PFSK-1 (cell line): ENCODE results near the gene WDR1.

Experiments
- POLR2AphosphoS5 ChIP-seq: IDR thresholded peaks from 2 replicates; pipeline ENCODE4 v1.6.1; 2012; ENCODE audit warnings: low read depth, mild to moderate bottlenecking, control low read depth, low read length, moderate library complexity
- SIN3A ChIP-seq: IDR thresholded peaks from 2 replicates; pipeline ENCODE4 v1.6.1; 2012; ENCODE audit warnings: mild to moderate bottlenecking, low read length, moderate library complexity, borderline replicate concordance; ENCODE audit not compliant: insufficient read depth
- TAF1 ChIP-seq: IDR thresholded peaks from 2 replicates; pipeline ENCODE4 v1.6.1; 2012; ENCODE audit warnings: low read length, control low read depth, borderline replicate concordance; ENCODE audit not compliant: insufficient read depth
- TF ChIP-seq, protein P1 (sequence below), 2 experiments: IDR thresholded peaks; 2 replicates each; pipeline versions ENCODE4 v1.6.1 to v1.8.0; 2011 to 2012; ENCODE audit warnings: low read depth in 2 of 2, low read length in 2 of 2, control low read depth in 1 of 2, inconsistent platforms in 1 of 2, mild to moderate bottlenecking in 1 of 2, moderate library complexity in 1 of 2; ENCODE audit not compliant: insufficient read depth in 1 of 2

DNA sequence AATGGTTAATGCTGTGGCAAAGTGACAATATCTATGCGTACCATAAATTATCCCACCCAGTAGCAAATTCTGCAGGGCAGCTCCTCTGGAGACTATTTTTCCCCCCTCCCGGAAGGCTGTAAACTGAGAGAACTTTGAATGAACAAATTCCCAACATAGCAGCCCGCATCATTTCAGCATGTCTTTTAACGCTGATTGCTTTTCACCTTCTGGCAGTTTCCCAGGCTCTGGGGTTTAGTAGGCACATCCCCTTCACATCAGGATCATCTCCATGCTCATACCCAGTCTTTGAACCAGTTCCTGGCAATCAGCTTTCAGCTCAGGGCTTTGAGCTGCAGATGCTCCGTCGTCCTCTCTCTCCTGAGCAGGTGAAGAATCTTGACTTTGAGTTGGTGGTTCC lies 26.6 kb upstream of the WDR1 start:
- TF ChIP-seq TAF1 (no peak), SIN3A (no peak), POLR2AphosphoS5 (no peak)
- TF ChIP-seq, protein P1, sequence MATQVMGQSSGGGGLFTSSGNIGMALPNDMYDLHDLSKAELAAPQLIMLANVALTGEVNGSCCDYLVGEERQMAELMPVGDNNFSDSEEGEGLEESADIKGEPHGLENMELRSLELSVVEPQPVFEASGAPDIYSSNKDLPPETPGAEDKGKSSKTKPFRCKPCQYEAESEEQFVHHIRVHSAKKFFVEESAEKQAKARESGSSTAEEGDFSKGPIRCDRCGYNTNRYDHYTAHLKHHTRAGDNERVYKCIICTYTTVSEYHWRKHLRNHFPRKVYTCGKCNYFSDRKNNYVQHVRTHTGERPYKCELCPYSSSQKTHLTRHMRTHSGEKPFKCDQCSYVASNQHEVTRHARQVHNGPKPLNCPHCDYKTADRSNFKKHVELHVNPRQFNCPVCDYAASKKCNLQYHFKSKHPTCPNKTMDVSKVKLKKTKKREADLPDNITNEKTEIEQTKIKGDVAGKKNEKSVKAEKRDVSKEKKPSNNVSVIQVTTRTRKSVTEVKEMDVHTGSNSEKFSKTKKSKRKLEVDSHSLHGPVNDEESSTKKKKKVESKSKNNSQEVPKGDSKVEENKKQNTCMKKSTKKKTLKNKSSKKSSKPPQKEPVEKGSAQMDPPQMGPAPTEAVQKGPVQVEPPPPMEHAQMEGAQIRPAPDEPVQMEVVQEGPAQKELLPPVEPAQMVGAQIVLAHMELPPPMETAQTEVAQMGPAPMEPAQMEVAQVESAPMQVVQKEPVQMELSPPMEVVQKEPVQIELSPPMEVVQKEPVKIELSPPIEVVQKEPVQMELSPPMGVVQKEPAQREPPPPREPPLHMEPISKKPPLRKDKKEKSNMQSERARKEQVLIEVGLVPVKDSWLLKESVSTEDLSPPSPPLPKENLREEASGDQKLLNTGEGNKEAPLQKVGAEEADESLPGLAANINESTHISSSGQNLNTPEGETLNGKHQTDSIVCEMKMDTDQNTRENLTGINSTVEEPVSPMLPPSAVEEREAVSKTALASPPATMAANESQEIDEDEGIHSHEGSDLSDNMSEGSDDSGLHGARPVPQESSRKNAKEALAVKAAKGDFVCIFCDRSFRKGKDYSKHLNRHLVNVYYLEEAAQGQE (IDR thresholded peaks at IDR 0.05; ENCODE audit: insufficient read depth in 1 of 2, low read depth in 2 of 2, low read length in 2 of 2): no peak
